Measurements from ENCODE around the gene AGPAT3. TPM values are rescaled to one million over a fixed set of nuclear protein-coding genes. Genes with fewer than 3 reads are reported as not detected.

AGPAT3 gene
- total RNA-seq, 6 experiments from 2014 or later = 56.9 to 111 (median 95.3) TPM

- TF ChIP-seq POLR2A (IDR thresholded peaks at IDR 0.05) = no peak
- peak in 1 of 3 donors; percentile 45 for DNase-seq
- WGBS (ENCODE audit: insufficient coverage, low coverage, low lambda C conversion rate, missing lambda C conversion rate) = 71% methylated on average over 8 of the region's 18 CpGs
Measured at GRCh38 chr21:43827015-43827611, 37.9 kb upstream of the AGPAT3 start.

DNA sequence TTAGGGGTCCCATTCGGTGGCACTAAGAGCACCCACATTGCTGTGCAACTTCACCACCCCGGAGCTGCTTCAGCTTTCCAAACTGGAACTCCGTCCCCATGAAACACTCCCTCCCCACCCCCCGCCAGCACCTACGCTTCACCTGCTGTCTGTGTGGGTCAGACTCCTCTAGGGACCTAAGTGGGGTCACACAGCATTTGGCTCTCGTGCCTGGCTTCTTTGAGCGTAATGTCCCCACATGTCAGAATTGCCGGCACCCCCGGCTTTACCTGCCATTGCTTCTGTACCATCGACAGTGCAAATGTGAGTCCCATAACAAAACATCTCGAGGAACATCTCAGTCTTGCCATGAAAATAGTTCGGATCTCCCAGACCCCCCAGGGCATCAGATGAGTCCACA lies 35.9 kb upstream of the AGPAT3 start:
- Histone ChIP-seq H3K4me3 (no peak overlapping the region), H3K9me3 (no peaks in the 10 kb centered on the region), H3K27ac (no peak overlapping the region), H3K36me3 (no peaks in the 10 kb centered on the region), H3K4me1 (no peaks in the 10 kb centered on the region), H3K27me3 (no peaks in the 10 kb centered on the region)
- intact Hi-C loops (cut with DNase I) = no loop called here
- ATAC-seq = no peak
- TF ChIP-seq POLR2A (IDR thresholded peaks at IDR 0.05) = no peak
- TF ChIP-seq, protein P1, sequence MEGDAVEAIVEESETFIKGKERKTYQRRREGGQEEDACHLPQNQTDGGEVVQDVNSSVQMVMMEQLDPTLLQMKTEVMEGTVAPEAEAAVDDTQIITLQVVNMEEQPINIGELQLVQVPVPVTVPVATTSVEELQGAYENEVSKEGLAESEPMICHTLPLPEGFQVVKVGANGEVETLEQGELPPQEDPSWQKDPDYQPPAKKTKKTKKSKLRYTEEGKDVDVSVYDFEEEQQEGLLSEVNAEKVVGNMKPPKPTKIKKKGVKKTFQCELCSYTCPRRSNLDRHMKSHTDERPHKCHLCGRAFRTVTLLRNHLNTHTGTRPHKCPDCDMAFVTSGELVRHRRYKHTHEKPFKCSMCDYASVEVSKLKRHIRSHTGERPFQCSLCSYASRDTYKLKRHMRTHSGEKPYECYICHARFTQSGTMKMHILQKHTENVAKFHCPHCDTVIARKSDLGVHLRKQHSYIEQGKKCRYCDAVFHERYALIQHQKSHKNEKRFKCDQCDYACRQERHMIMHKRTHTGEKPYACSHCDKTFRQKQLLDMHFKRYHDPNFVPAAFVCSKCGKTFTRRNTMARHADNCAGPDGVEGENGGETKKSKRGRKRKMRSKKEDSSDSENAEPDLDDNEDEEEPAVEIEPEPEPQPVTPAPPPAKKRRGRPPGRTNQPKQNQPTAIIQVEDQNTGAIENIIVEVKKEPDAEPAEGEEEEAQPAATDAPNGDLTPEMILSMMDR (IDR thresholded peaks at IDR 0.05) = no peak
- no peak for DNase-seq
- WGBS (ENCODE audit: insufficient coverage, low coverage, low lambda C conversion rate, missing lambda C conversion rate) = 80% methylated on average over 6 of the region's 12 CpGs

More at GRCh38 chr21:43827015-43827611, 37.9 kb upstream of the AGPAT3 start:
- H3K9me3 ChIP-seq = no peaks in the 10 kb centered on the region
- no peaks in the 10 kb centered on the region for H3K27me3 ChIP-seq
- intact Hi-C loops (cut with DNase I) = no loop called here
- ATAC-seq = peak in 1 of 4 donors; percentile 11
- no peaks in the 10 kb centered on the region for H3K4me1 ChIP-seq
- H3K4me3 ChIP-seq = no peak overlapping the region
- H3K36me3 ChIP-seq = no peaks in the 10 kb centered on the region
- no peak overlapping the region for H3K27ac ChIP-seq

- Histone ChIP-seq H3K4me1 (no peaks in the 10 kb centered on the region), H3K36me3 (no peaks in the 10 kb centered on the region), H3K27ac (no peak overlapping the region), H3K9me3 (no peaks in the 10 kb centered on the region), H3K27me3 (no peaks in the 10 kb centered on the region), H3K4me3 (no peak overlapping the region)
- peak in 2 of 4 donors; percentile 36 to 43 for ATAC-seq
- intact Hi-C loops (cut with DNase I) = no loop called here
- 58% methylated on average over 13 of the region's 22 CpGs for WGBS (ENCODE audit: insufficient coverage, low coverage, low lambda C conversion rate, missing lambda C conversion rate)
- no peak for TF ChIP-seq POLR2A (IDR thresholded peaks at IDR 0.05)
- TF ChIP-seq, protein P1 (IDR thresholded peaks at IDR 0.05) = no peak
- peak in 1 of 3 donors; percentile 44 for DNase-seq
Measured at GRCh38 chr21:43829575-43830119, 35.4 kb upstream of the AGPAT3 start.

DNA sequence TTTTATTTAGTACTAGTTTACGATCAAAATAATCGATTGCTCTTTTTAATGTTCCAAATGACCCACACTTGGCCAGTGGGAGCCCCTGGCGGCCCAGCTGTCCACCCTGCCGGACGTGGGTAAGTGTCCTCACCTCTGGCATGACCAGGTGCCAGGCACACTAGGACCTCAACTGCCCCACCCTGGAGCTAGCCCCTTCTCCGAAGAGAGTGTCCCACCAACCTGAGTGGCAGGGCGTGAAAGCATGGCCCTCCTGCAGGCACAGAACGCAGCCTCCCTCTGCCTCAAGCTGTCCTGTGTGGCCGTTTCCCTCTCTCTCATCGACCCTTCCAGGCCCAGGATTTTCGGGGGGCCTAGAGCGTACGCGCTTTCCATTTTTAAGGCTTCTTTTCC lies 32.9 kb upstream of the AGPAT3 start:
- no peaks in the 10 kb centered on the region for H3K9me3 ChIP-seq
- intact Hi-C loops (cut with DNase I) = no loop called here
- ATAC-seq (no peak), DNase-seq (peak in 1 of 3 donors; percentile 32)
- H3K36me3 ChIP-seq = no peaks in the 10 kb centered on the region
- no peaks in the 10 kb centered on the region for H3K4me1 ChIP-seq
- no peaks in the 10 kb centered on the region for H3K27me3 ChIP-seq
- no peak overlapping the region for H3K27ac ChIP-seq
- TF ChIP-seq, protein P1 (IDR thresholded peaks at IDR 0.05) = no peak
- TF ChIP-seq POLR2A (IDR thresholded peaks at IDR 0.05) = no peak
- H3K4me3 ChIP-seq = no peak overlapping the region
- WGBS (ENCODE audit: insufficient coverage, low coverage, low lambda C conversion rate, missing lambda C conversion rate) = 95% methylated on average over 10 of the region's 14 CpGs

- TF ChIP-seq, protein P1 (IDR thresholded peaks at IDR 0.05) = no peak
- no peak for TF ChIP-seq POLR2A (IDR thresholded peaks at IDR 0.05)
- H3K4me1 ChIP-seq = no peaks in the 10 kb centered on the region
- no peaks in the 10 kb centered on the region for H3K9me3 ChIP-seq
- H3K27ac ChIP-seq = no peak overlapping the region
- 61% methylated on average over 5 of the region's 10 CpGs for WGBS (ENCODE audit: insufficient coverage, low coverage, low lambda C conversion rate, missing lambda C conversion rate)
- no peak for ATAC-seq
- H3K4me3 ChIP-seq = no peak overlapping the region
- intact Hi-C loops (cut with DNase I) = no loop called here
- DNase-seq = no peak
- H3K36me3 ChIP-seq = no peaks in the 10 kb centered on the region
- H3K27me3 ChIP-seq = no peaks in the 10 kb centered on the region
Measured at GRCh38 chr21:43832648-43833047, 32.4 kb upstream of the AGPAT3 start.

Measured in right lobe of liver (tissue), 6 donors.